GM19452 (cell line): ENCODE results near the gene PHOSPHO1.

Source experiments
- ATAC-seq: cut with Tn5 transposase; IDR thresholded peaks from one replicate; pipeline ENCODE4 v1.9.1; 2021; ENCODE audit not compliant: unreplicated experiment

Gene PHOSPHO1

GRCh38 chr17:49218941-49219913, 11.4 kb downstream of the PHOSPHO1 start:
- no peak for ATAC-seq

GRCh38 chr17:49217651-49218413, 12.8 kb downstream of the PHOSPHO1 start:
- ATAC-seq = peak; percentile 42

- ATAC-seq = no peak
These were observed 13.5 kb downstream of the PHOSPHO1 start for GRCh38 chr17:49216953-49217650.

GRCh38 chr17:49216482-49216881, 14.1 kb downstream of the PHOSPHO1 start:
- no peak for ATAC-seq

GRCh38 chr17:49214676-49215360, 15.8 kb downstream of the PHOSPHO1 start:
- no peak for ATAC-seq

- ATAC-seq = no peak
These were observed 16.7 kb downstream of the PHOSPHO1 start for GRCh38 chr17:49213847-49214246.

- ATAC-seq = no peak
These were observed 17.2 kb downstream of the PHOSPHO1 start for GRCh38 chr17:49213399-49213798.

- ATAC-seq = peak; percentile 74
These were observed 20.2 kb downstream of the PHOSPHO1 start, which contains the start of the genes ABI3 and GNGT2 for GRCh38 chr17:49210158-49211029. Gene ABI3, plus strand, starts transcription at chr17:49210707. Its CDS starts 18 bp downstream, at chr17:49210725. Gene GNGT2, minus strand, starts transcription at chr17:49210574. Its CDS starts 3,152 bp downstream, at chr17:49207422.

GRCh38 chr17:49209061-49209571, 21.5 kb downstream of the PHOSPHO1 start:
- no peak for ATAC-seq

GRCh38 chr17:49204516-49204915, 26.1 kb downstream of the PHOSPHO1 start:
- no peak for ATAC-seq

GRCh38 chr17:49203796-49204195, 26.8 kb downstream of the PHOSPHO1 start:
- no peak for ATAC-seq

GRCh38 chr17:49201481-49201927, 29.1 kb downstream of the PHOSPHO1 start:
- no peak for ATAC-seq

- ATAC-seq = no peak
These were observed 30.0 kb downstream of the PHOSPHO1 start for GRCh38 chr17:49200423-49201083.

GRCh38 chr17:49198211-49198610, 32.4 kb downstream of the PHOSPHO1 start:
- ATAC-seq = no peak

- ATAC-seq = no peak
These were observed 33.1 kb downstream of the PHOSPHO1 start for GRCh38 chr17:49197346-49197998.

GRCh38 chr17:49196520-49196919, 34.1 kb downstream of the PHOSPHO1 start:
- no peak for ATAC-seq

- no peak for ATAC-seq
These were observed 34.8 kb downstream of the PHOSPHO1 start for GRCh38 chr17:49195751-49196150.

GRCh38 chr17:49194297-49194607, 36.3 kb downstream of the PHOSPHO1 start:
- ATAC-seq = no peak
